Smooth muscle cell (in vitro differentiated cells): Measurements from ENCODE around the gene RELA. TPM values are rescaled to one million over a fixed set of nuclear protein-coding genes. Genes with fewer than 3 reads are reported as not detected.

ENCODE experiments used
- DNase-seq: peaks from one replicate; lab custom pipeline; 2025; ENCODE audit not compliant: unreplicated experiment; lab: John Stamatoyannopoulos, UW
- H2AFZ ChIP-seq: fragments of 200-600 bp; sonication (generic); 2 replicates; pipeline ENCODE4 v1.6.0; 2016; ENCODE audit warnings: antibody characterized with exemption, low read depth, mild to moderate bottlenecking
- H3F3A ChIP-seq: fragments of 200-600 bp; sonication (generic); 2 replicates; pipeline ENCODE4 v1.6.0; 2017; ENCODE audit warnings: antibody characterized with exemption, low read depth
- H3K27ac ChIP-seq: fragments of 200-600 bp; sonication (generic); 2 replicates; pipeline ENCODE4 v1.5.1; 2016; ENCODE audit warnings: low read depth, mild to moderate bottlenecking
- H3K27me3 ChIP-seq: fragments of 200-600 bp; sonication (generic); 2 replicates; pipeline ENCODE4 v1.6.1; 2016; ENCODE audit warnings: low read depth, mild to moderate bottlenecking
- H3K36me3 ChIP-seq: fragments of 200-600 bp; sonication (generic); 2 replicates; pipeline ENCODE4 v1.5.1; 2016; ENCODE audit warnings: low read depth
- H3K4me1 ChIP-seq: fragments of 200-600 bp; sonication (generic); 2 replicates; pipeline ENCODE4 v1.5.1; 2016; ENCODE audit warnings: low read depth
- H3K4me2 ChIP-seq: fragments of 200-600 bp; sonication (generic); 2 replicates; pipeline ENCODE4 v1.6.0; 2016; ENCODE audit warnings: mild to moderate bottlenecking
- H3K4me3 ChIP-seq: fragments of 200-600 bp; sonication (generic); 2 replicates; pipeline ENCODE4 v1.5.1; 2016; ENCODE audit warnings: mild to moderate bottlenecking
- H3K79me2 ChIP-seq: fragments of 200-600 bp; sonication (generic); 2 replicates; pipeline ENCODE4 v1.6.0; 2016; ENCODE audit warnings: low read depth, mild to moderate bottlenecking
- H3K9ac ChIP-seq: fragments of 200-600 bp; sonication (generic); 2 replicates; pipeline ENCODE4 v1.6.0; 2016; ENCODE audit warnings: low read depth
- H3K9me3 ChIP-seq: fragments of 200-600 bp; sonication (generic); replicated peaks from 2 replicates; pipeline ENCODE4 v1.5.1; 2016; ENCODE audit warnings: low read depth
- H4K20me1 ChIP-seq: fragments of 200-600 bp; sonication (generic); 2 replicates; pipeline ENCODE4 v1.6.0; 2016; ENCODE audit warnings: low read depth
- WGBS: methylation state at CpG from one replicate; pipeline ENCODE4 v1.1.7; 2016; ENCODE audit warnings: low lambda C conversion rate; 5-methylcytosine and 5-hydroxymethylcytosine counted together
- polyA plus RNA-seq: library from polyadenylated mRNA; unstranded; fragments of >200 nt; fragmentation: Nextera tagmentation; extraction: Ambion mirVana; gene quantifications from 2 replicates; pipeline ENCODE4 v1.2.1, GENCODE V29; 2016
- total RNA-seq: library from RNA; depleted of rRNA; stranded (reverse); fragments of >200 nt; gene quantifications from 2 replicates; pipeline ENCODE4 v1.2.3, GENCODE V29; 2014
- TF ChIP-seq, protein P1 (sequence below): fragments of 200-600 bp; sonication (generic); IDR thresholded peaks from 2 replicates; pipeline ENCODE4 v1.5.1; 2017; ENCODE audit warnings: borderline replicate concordance, mild to moderate bottlenecking, antibody characterized with exemption; ENCODE audit not compliant: insufficient read depth, poor library complexity, severe bottlenecking

Gene RELA
- total and polyA plus RNA-seq, 2 experiments from 2014 or later, result 41.7 to 82.8 TPM

DNA sequence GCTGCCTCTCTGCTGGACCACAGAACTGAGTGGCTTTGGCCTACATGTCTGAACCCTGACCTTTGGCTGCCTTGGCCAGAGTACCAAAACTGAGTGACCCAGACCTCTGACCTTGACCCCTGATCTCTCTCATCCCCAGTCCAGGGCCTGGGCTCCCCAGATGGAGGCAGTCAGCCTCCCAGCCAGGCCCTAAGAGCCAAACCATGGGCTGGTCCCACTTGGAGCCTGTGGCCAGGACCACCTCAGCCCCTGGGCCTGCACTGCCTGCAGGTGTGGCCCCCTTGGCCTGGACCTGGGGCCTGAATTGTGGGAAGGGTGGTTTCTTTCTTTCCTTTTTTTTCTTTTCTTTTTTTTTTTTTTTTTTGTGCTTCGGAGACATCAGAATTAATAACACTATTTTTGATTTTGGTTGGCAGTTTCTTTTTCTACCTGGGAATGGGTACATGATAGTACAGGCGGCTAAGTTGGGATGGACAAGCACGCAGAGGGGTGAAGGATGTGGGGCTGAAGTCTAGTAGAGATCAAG lies 25.6 kb downstream of the RELA start:
- Histone ChIP-seq H4K20me1 (peaks cover 14% of the 10 kb centered on the region), H3K36me3 (no peaks in the 10 kb centered on the region), H3K9me3 (no peaks in the 10 kb centered on the region), H3K4me1 (peaks cover 13% of the 10 kb centered on the region), H3K27me3 (no peaks in the 10 kb centered on the region), H3F3A (peaks cover 11% of the 10 kb centered on the region), H3K4me2 (peak overlapping the region; percentile 99), H2AFZ (no peak overlapping the region), H3K27ac (no peak overlapping the region), H3K4me3 (no peak overlapping the region), H3K79me2 (no peaks in the 10 kb centered on the region), H3K9ac (no peak overlapping the region)
- 93% methylated on average over 3 of the region's 3 CpGs for WGBS
- TF ChIP-seq, protein P1, sequence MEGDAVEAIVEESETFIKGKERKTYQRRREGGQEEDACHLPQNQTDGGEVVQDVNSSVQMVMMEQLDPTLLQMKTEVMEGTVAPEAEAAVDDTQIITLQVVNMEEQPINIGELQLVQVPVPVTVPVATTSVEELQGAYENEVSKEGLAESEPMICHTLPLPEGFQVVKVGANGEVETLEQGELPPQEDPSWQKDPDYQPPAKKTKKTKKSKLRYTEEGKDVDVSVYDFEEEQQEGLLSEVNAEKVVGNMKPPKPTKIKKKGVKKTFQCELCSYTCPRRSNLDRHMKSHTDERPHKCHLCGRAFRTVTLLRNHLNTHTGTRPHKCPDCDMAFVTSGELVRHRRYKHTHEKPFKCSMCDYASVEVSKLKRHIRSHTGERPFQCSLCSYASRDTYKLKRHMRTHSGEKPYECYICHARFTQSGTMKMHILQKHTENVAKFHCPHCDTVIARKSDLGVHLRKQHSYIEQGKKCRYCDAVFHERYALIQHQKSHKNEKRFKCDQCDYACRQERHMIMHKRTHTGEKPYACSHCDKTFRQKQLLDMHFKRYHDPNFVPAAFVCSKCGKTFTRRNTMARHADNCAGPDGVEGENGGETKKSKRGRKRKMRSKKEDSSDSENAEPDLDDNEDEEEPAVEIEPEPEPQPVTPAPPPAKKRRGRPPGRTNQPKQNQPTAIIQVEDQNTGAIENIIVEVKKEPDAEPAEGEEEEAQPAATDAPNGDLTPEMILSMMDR, result no peak
- no peak for DNase-seq

DNA sequence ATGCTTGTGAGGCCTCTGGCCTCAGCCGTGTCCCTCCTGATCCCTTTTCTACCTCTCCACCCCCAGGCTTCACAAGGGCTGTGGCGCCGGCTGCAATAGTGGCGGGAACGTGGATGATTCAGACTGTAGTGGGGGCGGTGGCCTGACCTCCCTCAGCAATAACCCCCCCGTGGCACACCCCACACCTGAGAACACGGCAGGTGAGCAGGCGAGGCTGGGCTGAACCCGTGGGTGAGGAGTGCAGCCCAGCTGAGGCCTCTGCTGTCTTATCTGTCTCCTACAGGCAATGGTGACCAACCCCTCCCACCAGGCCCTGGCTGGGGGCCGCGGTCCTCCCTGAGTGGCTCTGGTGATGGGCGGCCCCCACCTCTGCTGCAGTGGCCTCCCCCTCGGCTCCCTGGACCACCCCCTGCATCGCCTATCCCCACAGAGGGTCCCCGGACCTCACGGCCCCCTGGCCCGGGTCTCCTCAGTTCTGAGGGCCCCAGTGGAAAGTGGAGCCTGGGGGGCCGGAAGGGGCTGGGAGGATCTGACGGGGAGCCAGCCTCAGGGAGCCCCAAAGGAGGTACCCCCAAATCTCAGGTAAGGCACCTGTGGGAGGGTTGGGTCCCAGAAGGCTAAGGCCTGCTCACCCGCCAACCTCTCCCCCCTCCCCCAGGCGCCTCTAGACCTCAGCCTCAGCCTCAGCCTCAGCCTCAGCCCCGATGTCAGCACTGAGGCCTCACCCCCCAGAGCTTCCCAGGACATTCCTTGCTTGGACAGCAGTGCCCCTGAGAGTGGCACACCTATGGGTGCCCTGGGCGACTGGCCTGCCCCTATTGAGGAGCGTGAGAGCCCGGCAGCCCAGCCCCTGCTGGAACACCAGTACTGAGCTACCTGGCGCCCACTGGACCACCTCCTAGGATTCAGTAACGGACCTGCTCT lies 26.3 kb downstream of the RELA start:
- no peak overlapping the region for H3K9ac ChIP-seq
- TF ChIP-seq, protein P1, result no peak

DNA sequence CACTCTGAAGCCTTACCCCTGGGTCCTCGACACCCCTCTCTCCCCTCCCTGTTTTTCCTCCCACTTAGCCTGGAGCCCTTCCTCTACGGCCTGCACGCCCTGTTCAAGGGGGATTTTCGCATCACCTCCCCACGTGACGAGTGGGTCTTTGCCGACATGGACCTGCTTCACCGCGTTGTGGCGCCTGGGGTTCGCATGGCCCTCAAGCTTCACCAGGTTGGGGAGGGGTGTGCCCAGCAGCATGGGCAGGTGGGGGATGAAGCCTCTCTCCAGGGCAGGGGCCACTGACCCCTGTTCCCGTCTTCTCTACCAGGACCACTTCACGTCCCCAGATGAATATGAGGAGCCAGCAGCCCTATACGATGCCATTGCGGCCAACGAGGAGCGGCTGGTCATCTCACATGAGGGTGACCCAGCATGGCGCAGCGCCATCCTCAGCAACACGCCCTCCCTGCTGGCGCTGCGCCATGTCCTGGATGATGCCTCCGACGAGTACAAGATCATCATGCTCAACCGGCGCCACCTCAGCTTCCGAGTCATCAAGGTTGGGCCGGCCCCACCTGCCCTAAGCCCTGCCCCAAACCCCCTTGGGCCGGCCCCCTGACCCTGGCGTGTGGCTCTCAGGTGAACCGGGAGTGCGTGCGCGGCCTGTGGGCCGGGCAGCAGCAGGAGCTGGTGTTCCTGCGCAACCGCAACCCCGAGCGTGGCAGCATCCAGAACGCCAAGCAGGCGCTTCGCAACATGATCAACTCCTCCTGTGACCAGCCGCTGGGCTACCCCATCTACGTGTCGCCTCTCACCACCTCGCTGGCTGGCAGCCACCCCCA lies 27.6 kb downstream of the RELA start:
- Histone ChIP-seq H2AFZ (no peak overlapping the region), H3K4me3 (no peak overlapping the region), H3K9me3 (no peaks in the 10 kb centered on the region), H3K9ac (no peak overlapping the region), H3K4me2 (no peak overlapping the region), H3K79me2 (no peaks in the 10 kb centered on the region), H3K4me1 (peaks cover 13% of the 10 kb centered on the region), H3K27me3 (no peaks in the 10 kb centered on the region), H3K36me3 (no peaks in the 10 kb centered on the region), H3F3A (peaks cover 11% of the 10 kb centered on the region), H3K27ac (no peak overlapping the region), H4K20me1 (peaks cover 14% of the 10 kb centered on the region)
- 96% methylated on average over 36 of the region's 46 CpGs for WGBS
- no peak for DNase-seq
- TF ChIP-seq, protein P1, result no peak

More for the DNA sequence above, 26.3 kb downstream of the RELA start:
- Histone ChIP-seq H3K9me3 (no peaks in the 10 kb centered on the region), H4K20me1 (peaks cover 14% of the 10 kb centered on the region), H3K36me3 (no peaks in the 10 kb centered on the region), H3K79me2 (no peaks in the 10 kb centered on the region), H3K4me1 (peaks cover 13% of the 10 kb centered on the region), H3K27ac (no peak overlapping the region), H3K4me2 (no peak overlapping the region), H3K4me3 (no peak overlapping the region), H3F3A (peaks cover 11% of the 10 kb centered on the region), H3K27me3 (no peaks in the 10 kb centered on the region), H2AFZ (no peak overlapping the region)
- 98% methylated on average over 23 of the region's 28 CpGs for WGBS
- DNase-seq, result no peak
